Coronary artery (tissue), 2 donors: Measurements from ENCODE around the gene IRF2BP2.

Experiments
- DNase-seq: peaks from one replicate; pipeline ENCODE4 v3.0.0-alpha.2; 2017; ENCODE audit warnings: low spot score
- H3K27ac ChIP-seq, 2 donors: fragments of 200-600 bp; sonication (generic); one replicate each; pipeline ENCODE4 v1.5.1; 2016 to 2019
- H3K4me3 ChIP-seq: fragments of 200-600 bp; sonication (generic); 2 replicates; pipeline ENCODE4 v1.5.1; 2016; ENCODE audit warnings: mild to moderate bottlenecking, moderate library complexity
- TF ChIP-seq, protein P1 (sequence below): fragments of 200-600 bp; sonication (generic); IDR thresholded peaks from one replicate; pipeline ENCODE4 v1.5.1; 2019; ENCODE audit warnings: antibody characterized with exemption

IRF2BP2 gene

DNA sequence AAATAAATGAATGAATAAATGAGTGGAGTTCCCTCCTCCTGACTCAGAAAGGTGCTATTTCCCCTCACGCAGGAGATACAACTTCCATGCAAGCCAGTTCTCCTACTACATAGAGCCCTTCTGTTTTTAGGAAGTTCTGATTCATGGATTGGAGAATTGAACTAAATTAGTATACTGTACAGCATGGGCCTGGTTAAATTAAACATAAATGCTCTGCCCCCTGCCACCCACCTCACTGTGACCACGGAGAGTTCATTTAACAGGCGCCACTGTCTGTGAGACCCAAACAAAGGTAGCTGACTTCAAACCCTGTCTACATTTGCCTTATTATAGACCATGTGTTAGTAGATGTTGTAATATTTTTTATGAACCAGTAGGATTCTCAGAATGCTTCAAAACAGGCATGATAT lies 9.1 kb upstream of the IRF2BP2 start:
- H3K4me3 ChIP-seq: no peak overlapping the region
- TF ChIP-seq, protein P1, sequence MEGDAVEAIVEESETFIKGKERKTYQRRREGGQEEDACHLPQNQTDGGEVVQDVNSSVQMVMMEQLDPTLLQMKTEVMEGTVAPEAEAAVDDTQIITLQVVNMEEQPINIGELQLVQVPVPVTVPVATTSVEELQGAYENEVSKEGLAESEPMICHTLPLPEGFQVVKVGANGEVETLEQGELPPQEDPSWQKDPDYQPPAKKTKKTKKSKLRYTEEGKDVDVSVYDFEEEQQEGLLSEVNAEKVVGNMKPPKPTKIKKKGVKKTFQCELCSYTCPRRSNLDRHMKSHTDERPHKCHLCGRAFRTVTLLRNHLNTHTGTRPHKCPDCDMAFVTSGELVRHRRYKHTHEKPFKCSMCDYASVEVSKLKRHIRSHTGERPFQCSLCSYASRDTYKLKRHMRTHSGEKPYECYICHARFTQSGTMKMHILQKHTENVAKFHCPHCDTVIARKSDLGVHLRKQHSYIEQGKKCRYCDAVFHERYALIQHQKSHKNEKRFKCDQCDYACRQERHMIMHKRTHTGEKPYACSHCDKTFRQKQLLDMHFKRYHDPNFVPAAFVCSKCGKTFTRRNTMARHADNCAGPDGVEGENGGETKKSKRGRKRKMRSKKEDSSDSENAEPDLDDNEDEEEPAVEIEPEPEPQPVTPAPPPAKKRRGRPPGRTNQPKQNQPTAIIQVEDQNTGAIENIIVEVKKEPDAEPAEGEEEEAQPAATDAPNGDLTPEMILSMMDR: no peak
- no peak for DNase-seq
- H3K27ac ChIP-seq: peak overlapping the region; percentile 74 to 86

DNA sequence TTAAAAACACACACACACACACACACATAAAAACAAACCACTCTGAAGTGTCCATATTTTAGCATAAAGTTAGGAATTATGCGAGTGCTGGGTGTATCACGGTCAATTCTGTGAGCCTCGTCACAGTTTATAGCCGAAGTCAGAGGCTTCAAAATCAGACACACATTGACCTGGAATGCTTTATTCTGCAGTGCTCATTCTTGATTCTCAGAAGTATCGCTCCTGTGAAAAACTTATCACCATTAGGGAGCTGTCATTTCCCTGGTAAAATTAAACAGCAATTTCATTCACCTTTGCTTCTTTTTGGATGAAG lies 8.7 kb upstream of the IRF2BP2 start:
- TF ChIP-seq, protein P1: no peak
- H3K27ac ChIP-seq: peak overlapping the region; percentile 74 to 86
- DNase-seq: no peak
- no peak overlapping the region for H3K4me3 ChIP-seq

DNA sequence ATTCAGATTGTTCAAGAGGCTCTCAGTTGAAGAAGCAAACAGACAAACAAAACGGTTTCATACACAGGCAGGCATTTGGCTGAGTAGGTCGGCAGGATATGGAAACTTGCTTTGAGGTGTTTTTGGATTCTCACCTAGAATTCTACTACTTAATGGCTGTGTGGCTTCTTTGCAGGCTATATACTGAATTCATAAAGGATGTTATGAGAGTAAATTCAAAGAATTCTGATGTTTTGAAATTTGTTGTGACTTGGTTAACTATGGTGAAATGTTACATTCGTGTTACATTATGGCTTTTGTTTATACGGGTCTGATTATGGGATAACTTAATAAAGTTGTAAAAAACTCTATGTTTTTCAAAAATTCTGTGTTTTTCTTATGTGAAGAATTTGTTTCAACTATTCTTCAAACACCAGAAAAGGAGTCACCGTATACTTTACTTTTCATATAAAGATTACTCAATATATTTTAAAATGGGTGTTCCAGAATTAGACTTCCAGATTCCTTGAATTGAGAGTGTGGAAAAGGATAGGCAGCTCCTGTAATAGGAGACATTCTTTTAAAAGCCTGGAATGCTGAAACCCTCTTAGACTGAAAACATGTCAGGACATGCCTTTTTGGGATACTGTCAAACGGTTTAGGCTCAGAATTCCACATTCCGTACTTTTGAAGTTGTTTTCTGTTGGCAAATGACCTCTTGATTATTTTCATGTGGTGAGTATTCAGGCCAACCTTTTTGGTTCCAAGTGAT lies 8.2 kb upstream of the IRF2BP2 start:
- TF ChIP-seq, protein P1: no peak
- no peak for DNase-seq
- peak overlapping the region; percentile 74 to 86 for H3K27ac ChIP-seq
- no peak overlapping the region for H3K4me3 ChIP-seq

DNA sequence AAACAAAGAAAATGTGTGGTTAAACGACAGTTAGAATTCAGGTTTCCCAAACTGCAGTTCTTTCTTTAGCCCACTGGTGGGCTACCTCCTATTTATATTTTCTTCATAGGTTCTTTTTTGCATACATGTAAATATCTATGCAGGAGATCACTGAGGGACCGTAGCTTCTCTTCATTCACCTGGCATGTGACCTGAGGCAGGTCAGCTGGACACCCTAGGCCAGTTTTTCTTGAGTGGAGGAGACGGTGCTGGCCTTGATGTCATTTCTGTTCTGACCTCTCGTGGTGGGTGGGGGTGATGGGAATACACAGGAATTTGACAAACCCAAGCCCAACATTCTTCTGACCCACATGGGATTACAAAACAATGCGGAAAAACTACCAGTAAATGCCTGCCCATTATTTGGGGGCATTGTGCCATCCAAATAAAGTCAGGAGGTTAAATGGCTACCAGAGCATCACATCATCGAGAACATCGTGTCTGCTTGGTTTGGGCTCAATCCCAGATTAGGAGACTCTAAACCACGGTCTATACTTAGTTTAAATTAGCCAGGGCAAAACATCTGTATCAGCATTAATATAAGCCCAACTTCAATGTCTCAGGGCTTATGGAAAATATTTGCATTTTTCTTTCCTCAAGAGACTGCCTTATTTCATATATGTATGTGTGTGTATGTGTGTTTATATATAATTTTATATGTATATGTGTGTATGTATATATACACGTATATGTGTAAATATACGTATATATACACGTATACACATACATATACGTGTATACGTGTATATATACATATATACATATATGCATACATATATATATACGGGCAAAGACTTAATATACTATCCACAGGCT lies 7.4 kb upstream of the IRF2BP2 start:
- Histone ChIP-seq H3K27ac (peak overlapping the region; percentile 74 to 86), H3K4me3 (no peak overlapping the region)
- TF ChIP-seq, protein P1: no peak
- peak; percentile 83 for DNase-seq

DNA sequence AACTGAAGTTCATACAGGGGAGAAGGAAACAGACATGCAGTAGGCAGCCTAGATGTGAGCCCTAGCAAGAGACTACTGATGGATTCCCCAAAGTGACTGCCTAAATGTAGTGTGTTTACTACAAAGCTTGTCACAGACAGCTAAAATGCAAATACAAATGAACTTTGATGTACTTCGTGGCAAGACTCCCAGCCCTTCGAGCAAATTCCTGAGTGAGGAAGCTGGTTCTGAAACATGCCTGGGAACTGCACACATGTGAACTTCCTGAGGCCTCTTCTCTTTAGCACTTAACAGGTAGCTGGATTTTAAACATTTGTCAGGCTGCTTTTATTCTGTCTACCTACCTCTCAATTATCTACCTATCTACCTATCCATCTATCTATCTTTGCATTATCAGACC lies 6.7 kb upstream of the IRF2BP2 start:
- peak overlapping the region; percentile 74 to 86 for H3K27ac ChIP-seq
- H3K4me3 ChIP-seq: no peak overlapping the region
- TF ChIP-seq, protein P1: no peak
- no peak for DNase-seq

DNA sequence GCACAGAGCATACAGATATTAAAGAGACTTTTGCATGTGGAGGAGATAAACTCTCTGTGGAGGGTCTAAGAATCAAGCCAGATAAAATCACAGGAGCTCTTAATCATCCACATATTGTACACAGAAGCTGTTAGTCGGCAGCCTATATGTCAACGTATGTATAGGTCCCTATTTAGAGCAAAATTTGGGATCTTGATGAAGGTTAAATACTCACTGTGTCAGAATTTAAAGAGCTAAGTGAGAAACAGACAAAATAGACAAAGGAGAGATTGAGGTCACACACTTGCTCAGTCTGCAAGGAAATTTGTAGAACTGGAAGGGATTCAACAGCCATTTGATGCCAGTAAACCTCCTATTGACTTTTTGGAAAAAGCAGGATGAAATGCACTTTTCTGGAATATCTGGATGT lies 4.1 kb upstream of the IRF2BP2 start:
- peak overlapping the region; percentile 99 to 100 for H3K27ac ChIP-seq
- H3K4me3 ChIP-seq: no peak overlapping the region
- no peak for DNase-seq
- TF ChIP-seq, protein P1: no peak
